Vagina (tissue), 2 donors: Measurements from ENCODE around the gene OTOGL.

ENCODE experiments used
- POLR2A ChIP-seq, 2 donors: fragments of 450-650 bp; IDR thresholded peaks; one replicate each; pipeline ENCODE4 v1.6.1; 2017; ENCODE audit warnings: antibody characterized with exemption in 2 of 2, mild to moderate bottlenecking in 2 of 2, moderate library complexity in 2 of 2
- POLR2AphosphoS5 ChIP-seq, 2 donors: sonication (generic); formaldehyde crosslinking; IDR thresholded peaks; one replicate each; pipeline ENCODE4 v1.9.0; 2017; ENCODE audit warnings: antibody characterized with exemption in 2 of 2, mild to moderate bottlenecking in 2 of 2, low read depth in 1 of 2; ENCODE audit not compliant: insufficient read depth in 1 of 2
- TF ChIP-seq, protein P1 (sequence below), 3 experiments: fragments of 450-650 bp in 2 of 3; fragments of 200-600 bp in 1 of 3; sonication (generic) in 1 of 3; IDR thresholded peaks; one replicate each; pipeline ENCODE4 v1.5.1; 2017 to 2019; ENCODE audit warnings: antibody characterized with exemption in 3 of 3, mild to moderate bottlenecking in 2 of 3, moderate library complexity in 2 of 3

DNA sequence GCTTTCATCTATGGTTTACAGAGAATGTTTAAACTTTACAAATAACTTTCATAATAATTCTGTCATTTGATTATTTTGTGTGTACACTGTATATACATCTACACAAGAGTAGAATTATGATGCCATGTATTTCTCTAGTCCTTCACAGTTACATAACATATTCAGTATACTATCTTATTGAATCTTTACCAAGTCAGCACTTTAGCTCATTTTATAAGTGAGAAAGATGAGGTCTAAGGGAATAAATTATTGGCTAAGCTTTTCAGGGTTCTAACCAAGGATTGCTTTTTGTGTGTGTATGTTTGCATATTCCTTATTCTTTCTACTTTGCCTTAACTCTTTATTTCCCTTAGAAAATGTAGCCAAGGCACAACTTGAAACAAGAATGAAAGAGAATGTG, 260.4 kb downstream of the OTOGL start:
- TF ChIP-seq, protein P1, sequence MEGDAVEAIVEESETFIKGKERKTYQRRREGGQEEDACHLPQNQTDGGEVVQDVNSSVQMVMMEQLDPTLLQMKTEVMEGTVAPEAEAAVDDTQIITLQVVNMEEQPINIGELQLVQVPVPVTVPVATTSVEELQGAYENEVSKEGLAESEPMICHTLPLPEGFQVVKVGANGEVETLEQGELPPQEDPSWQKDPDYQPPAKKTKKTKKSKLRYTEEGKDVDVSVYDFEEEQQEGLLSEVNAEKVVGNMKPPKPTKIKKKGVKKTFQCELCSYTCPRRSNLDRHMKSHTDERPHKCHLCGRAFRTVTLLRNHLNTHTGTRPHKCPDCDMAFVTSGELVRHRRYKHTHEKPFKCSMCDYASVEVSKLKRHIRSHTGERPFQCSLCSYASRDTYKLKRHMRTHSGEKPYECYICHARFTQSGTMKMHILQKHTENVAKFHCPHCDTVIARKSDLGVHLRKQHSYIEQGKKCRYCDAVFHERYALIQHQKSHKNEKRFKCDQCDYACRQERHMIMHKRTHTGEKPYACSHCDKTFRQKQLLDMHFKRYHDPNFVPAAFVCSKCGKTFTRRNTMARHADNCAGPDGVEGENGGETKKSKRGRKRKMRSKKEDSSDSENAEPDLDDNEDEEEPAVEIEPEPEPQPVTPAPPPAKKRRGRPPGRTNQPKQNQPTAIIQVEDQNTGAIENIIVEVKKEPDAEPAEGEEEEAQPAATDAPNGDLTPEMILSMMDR (IDR thresholded peaks at IDR 0.05) = no peak
- TF ChIP-seq POLR2AphosphoS5 (IDR thresholded peaks at IDR 0.05; ENCODE audit: insufficient read depth in 1 of 2, low read depth in 1 of 2) = no peak
- TF ChIP-seq POLR2A (IDR thresholded peaks at IDR 0.05) = no peak
